Activated gamma-delta T cell (primary cell): Measurements from ENCODE around the gene CHAC1.

Experiments
- DNase-seq: peaks from one replicate; lab custom pipeline; 2025; lab: John Stamatoyannopoulos, UW

CHAC1 gene

DNA sequence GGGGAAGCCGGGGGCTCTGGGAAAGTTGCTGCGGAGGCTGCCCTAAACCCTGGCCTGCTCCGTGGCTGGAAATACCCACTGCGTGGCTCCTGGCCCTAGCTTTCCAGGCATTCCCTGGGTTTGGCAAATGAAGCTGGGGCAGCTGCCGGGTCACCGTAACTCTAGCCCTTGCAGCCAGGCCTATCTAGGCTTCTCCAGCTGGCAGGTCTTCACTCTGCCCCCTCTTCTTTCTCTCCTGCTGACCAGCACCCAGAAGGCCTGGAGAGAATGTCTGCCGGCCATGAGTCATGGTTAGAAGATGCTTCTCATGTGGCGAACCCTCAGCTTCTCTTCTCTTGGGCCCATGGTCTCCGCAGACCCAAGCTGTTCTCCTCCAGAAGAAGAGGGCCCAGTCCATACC is 29.7 kb upstream of the CHAC1 start:
- DNase-seq = no peak

DNA sequence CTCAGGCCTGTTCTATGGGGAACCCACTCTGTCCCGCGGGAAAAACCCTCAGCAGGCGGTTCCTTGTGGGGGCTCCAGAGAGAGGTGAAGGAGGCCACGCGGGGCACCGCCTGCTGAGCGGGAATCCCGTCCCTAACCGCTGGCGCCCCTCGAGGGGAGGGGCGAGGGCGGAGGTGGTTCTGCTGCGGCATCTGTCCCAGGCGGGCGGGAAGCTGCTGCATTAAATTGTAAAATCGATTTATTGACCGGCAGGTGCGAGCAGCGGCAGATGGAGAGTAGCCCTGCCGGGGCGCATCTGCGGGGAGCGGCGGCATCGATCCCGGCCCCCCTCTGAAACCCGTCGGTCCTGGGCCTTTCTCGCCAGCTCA is 27.8 kb upstream of the CHAC1 start:
- no peak for DNase-seq

- DNase-seq = no peak
Observed at GRCh38 chr15:40925863-40926658, 27.2 kb upstream of the CHAC1 start.

- no peak for DNase-seq
Observed at GRCh38 chr15:40926659-40927494, 26.4 kb upstream of the CHAC1 start.

- no peak for DNase-seq
Observed at GRCh38 chr15:40927495-40927872, 25.8 kb upstream of the CHAC1 start.

DNA sequence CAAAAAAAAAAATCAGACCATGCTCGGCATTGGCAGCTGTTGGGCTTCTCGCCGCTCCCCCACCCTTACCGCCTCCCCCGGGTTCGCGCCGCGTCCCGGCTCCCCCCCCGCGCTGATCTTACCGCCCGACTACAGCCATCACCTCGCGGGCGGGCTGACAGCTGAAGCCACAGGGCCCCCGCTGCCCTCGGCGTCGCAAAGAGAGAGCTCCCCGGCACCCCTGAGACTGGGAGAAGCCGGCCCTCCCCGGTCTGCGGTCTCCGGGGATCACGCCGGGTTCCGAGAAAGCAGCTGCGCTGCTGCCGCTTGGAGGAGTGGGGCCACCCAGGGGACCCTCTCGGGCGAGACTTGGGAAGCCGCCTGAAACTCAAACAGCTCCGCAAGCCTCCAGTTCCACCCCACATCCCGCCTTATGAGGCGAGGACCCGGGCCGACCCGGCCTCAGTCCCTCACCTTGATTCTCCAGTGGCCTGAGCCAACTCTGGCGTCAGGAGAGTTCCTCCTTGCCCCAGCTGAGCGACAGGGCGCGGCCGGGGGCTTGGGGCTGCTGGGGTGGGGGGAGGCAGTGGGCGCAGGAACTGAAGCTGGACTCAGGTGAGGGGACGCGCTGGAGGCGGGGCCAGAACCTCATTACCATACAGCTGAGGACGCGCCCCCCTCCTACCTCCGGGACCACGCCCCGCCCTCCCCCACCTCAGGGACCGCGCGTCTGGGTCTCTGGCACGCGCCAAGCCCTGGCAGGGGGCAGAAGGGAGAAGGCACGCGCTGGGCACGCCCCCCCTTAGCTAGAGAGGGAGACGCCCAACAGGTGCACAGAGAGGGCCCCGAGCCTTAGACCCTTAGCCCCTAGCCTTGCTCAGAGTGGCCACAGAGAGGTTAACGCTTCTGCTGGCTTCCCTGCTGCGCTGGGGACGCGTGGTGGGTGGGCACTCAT is 25.1 kb upstream of the CHAC1 start:
- DNase-seq = peak; percentile 19

- peak; percentile 30 for DNase-seq
Observed at GRCh38 chr15:40928821-40929659, 24.2 kb upstream of the CHAC1 start, which contains the start of gene DLL4. DLL4 (plus strand) TSS chr15:40929340; CDS start chr15:40929669, 329 bp downstream.

DNA sequence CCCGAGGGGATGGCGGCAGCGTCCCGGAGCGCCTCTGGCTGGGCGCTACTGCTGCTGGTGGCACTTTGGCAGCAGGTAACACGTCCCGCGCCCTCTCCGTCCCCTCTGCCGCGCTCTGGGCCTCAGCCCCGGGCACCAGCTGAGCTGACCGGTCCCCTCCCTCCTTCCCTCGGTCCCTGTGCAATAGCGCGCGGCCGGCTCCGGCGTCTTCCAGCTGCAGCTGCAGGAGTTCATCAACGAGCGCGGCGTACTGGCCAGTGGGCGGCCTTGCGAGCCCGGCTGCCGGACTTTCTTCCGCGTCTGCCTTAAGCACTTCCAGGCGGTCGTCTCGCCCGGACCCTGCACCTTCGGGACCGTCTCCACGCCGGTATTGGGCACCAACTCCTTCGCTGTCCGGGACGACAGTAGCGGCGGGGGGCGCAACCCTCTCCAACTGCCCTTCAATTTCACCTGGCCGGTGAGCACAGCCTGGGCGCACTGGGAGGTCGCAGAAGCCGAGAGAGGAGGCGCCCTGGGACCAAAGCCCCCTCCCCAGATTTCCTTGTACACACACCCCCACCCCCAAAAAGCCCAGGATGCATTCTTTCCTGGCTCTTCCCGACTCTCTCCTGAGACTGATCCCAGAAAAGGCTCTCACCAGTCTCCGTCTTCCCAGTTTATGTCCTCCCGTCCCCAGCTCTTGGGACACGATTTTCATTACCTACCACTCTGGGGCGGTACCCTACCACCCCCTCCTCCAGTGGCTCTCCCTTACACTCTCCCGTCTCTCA is 23.4 kb upstream of the CHAC1 start:
- no peak for DNase-seq

- DNase-seq = no peak
Observed at GRCh38 chr15:40930430-40931299, 22.6 kb upstream of the CHAC1 start.

GRCh38 chr15:40931300-40932142 is 21.8 kb upstream of the CHAC1 start:
- DNase-seq = no peak

DNA sequence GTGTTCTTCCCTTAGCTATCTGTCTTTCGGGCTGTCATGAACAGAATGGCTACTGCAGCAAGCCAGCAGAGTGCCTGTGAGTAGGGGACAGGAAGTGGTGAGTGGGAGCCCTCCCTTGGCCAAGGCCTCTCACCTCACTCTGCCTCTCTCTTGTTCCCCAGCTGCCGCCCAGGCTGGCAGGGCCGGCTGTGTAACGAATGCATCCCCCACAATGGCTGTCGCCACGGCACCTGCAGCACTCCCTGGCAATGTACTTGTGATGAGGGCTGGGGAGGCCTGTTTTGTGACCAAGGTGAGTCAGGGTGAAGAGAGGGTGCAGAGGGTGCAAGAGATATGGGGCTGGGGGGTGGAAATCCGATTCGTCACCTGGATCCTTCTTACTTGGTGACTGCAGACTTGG is 21.1 kb upstream of the CHAC1 start:
- no peak for DNase-seq

DNA sequence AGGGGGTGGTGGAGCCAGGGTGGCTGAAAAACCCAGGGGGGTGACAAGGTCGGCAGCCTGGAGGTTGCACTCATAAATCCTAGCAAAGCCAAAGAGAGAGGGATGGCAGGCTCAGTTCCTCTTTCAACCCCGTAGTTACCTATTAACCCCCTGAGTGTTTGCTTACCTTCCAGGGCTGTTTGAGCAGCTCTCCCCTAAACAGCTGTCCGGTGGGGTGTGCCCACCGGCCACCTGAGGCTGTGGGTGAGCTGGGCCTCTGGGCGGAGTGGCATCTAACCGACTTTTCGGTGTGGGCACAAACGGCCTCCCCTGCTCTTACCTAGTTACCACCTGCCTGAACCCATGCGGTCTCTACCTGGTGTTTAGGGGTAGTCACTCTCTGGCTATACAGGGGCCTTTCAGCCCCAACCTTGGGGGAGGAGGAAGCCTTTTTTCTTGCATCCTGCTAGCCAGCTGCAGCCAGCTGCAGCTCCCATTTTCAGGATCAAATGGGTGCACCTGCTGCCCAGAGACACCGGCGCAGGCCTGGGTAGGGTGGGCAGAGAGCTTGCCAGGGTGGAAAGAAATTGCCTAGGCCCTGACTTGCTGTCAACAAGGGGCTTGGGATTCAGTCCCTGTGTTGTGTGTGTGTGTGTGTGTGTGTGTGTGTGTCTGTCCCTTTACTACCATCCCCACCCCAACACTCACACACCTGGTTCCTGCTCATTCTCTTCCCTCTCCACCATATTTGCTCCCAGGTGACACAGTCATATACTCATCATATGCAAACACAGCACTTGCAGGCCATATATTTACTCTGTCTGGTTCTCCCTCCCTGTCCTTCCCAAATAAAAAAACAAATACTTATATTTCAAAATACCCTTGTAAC is 20.4 kb upstream of the CHAC1 start:
- DNase-seq = no peak

- no peak for DNase-seq
Observed at GRCh38 chr15:40933517-40933902, 19.8 kb upstream of the CHAC1 start.

DNA sequence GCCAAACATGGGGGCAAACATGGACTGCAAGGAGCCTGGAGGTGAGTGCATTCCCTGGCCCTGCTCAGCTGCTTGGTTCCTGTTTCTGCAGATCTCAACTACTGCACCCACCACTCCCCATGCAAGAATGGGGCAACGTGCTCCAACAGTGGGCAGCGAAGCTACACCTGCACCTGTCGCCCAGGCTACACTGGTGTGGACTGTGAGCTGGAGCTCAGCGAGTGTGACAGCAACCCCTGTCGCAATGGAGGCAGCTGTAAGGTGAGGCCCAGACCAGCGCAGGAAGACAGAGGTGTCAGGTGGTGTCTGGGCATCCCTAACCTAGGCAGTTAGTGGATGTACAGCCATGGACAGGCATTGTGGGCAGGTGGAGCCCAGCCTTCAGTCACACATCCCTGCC is 18.8 kb upstream of the CHAC1 start:
- no peak for DNase-seq

DNA sequence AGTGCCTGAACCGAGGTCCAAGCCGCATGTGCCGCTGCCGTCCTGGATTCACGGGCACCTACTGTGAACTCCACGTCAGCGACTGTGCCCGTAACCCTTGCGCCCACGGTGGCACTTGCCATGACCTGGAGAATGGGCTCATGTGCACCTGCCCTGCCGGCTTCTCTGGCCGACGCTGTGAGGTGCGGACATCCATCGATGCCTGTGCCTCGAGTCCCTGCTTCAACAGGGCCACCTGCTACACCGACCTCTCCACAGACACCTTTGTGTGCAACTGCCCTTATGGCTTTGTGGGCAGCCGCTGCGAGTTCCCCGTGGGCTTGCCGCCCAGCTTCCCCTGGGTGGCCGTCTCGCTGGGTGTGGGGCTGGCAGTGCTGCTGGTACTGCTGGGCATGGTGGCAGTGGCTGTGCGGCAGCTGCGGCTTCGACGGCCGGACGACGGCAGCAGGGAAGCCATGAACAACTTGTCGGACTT is 17.0 kb upstream of the CHAC1 start:
- DNase-seq = no peak

DNA sequence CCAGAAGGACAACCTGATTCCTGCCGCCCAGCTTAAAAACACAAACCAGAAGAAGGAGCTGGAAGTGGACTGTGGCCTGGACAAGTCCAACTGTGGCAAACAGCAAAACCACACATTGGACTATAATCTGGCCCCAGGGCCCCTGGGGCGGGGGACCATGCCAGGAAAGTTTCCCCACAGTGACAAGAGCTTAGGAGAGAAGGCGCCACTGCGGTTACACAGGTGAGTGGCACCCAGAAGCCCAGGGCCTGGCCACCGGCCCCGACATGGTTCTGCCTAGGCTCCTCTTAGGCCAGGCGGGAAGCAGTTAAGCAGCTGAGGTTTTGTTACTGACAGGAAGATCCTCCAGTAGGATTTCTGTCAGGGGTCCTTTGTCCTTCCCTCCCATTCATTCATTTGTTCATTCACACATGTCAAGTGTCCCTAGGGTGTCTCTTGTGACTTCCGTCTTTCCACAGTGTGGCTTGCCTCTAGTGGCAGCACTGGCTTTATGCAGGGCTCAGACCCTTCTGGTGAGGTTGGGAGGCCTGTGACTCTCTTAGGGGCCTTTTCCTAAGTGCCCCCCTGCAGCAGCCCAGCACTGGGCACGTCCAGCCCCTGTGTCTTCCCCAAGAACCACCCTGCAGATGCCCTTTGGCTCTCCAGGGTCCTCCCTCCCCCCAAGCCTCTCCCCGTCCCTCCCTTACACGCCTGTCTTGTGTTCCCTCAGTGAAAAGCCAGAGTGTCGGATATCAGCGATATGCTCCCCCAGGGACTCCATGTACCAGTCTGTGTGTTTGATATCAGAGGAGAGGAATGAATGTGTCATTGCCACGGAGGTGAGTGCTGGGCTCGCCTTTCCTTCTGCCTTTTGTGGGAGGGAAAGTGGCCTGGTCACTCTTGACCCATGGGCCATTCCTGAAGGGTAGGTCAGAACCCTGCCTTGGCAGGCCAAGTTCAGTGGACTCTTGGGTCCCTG is 16.3 kb upstream of the CHAC1 start:
- DNase-seq = no peak
